ENCODE results near the gene GADD45A.

GADD45A gene

GRCh38 chr1:67689267-67690017 lies 4.4 kb downstream of the GADD45A start:
- no peak overlapping the region for H4K8ac ChIP-seq (ENCODE audit: low read depth, low read length)
- no peak for DNase-seq
- no peak overlapping the region for H3K4ac ChIP-seq (ENCODE audit: low read depth, low read length)
- H2AK5ac ChIP-seq (ENCODE audit: low read length) = no peak overlapping the region
- H2BK120ac ChIP-seq (ENCODE audit: insufficient read depth, low read length, poor library complexity) = no peak overlapping the region
- H3K79me1 ChIP-seq (ENCODE audit: low read length) = peaks cover 21% of the 10 kb centered on the region
- no peak overlapping the region for H3K27ac ChIP-seq (ENCODE audit: low read depth, low read length)
- H3K9ac ChIP-seq (ENCODE audit: low read length) = no peak overlapping the region
- no peak overlapping the region for H3K18ac ChIP-seq (ENCODE audit: low read length)
- H3K4me1 ChIP-seq (ENCODE audit: control insufficient read depth in 1 of 2, insufficient read depth in 2 of 2, low read length in 2 of 2) = peaks cover 0 to 5% of the 10 kb centered on the region in 2 experiments
- no CpG with 5 or more reads among the region's 3 CpGs for WGBS (ENCODE audit: extremely low coverage, insufficient coverage, insufficient read length)
- no peaks in the 10 kb centered on the region for H3K9me3 ChIP-seq (ENCODE audit: insufficient read depth, low read depth, low read length)
- H3K79me2 ChIP-seq (ENCODE audit: control insufficient read depth, insufficient read depth, low read length, poor library complexity) = peaks cover 18% of the 10 kb centered on the region
- H3K4me2 ChIP-seq (ENCODE audit: low read length) = no peak overlapping the region
- no peaks in the 10 kb centered on the region for H3K27me3 ChIP-seq (ENCODE audit: insufficient read depth, low read length)
- no peak overlapping the region for H4K91ac ChIP-seq (ENCODE audit: low read depth, low read length)
- no peak overlapping the region for H4K12ac ChIP-seq (ENCODE audit: low read depth, low read length)
- H3K4me3 ChIP-seq (ENCODE audit: low read depth, low read length) = no peak overlapping the region
- no peak overlapping the region for H3K23ac ChIP-seq (ENCODE audit: low read length)
- no peak overlapping the region for H2BK5ac ChIP-seq (ENCODE audit: low read depth, low read length, poor library complexity)
- peaks cover 2 to 11% of the 10 kb centered on the region in 2 experiments for H3K36me3 ChIP-seq (ENCODE audit: control insufficient read depth in 1 of 2, insufficient read depth in 2 of 2, low read length in 2 of 2)
- no peak overlapping the region for H2BK12ac ChIP-seq (ENCODE audit: low read length)
- no peak overlapping the region for H3K14ac ChIP-seq (ENCODE audit: low read length)
- no peak overlapping the region for H2AFZ ChIP-seq (ENCODE audit: insufficient read depth, low read length, poor library complexity)

GRCh38 chr1:67690018-67690363 lies 5.0 kb downstream of the GADD45A start:
- no peak overlapping the region for H3K4me3 ChIP-seq (ENCODE audit: low read depth, low read length)
- H2AFZ ChIP-seq (ENCODE audit: insufficient read depth, low read length, poor library complexity) = no peak overlapping the region
- H3K36me3 ChIP-seq (ENCODE audit: control insufficient read depth in 1 of 2, insufficient read depth in 2 of 2, low read length in 2 of 2) = peaks cover 2 to 11% of the 10 kb centered on the region in 2 experiments
- H2BK5ac ChIP-seq (ENCODE audit: low read depth, low read length, poor library complexity) = no peak overlapping the region
- H3K27me3 ChIP-seq (ENCODE audit: insufficient read depth, low read length) = no peaks in the 10 kb centered on the region
- no peak overlapping the region for H3K4ac ChIP-seq (ENCODE audit: low read depth, low read length)
- H2BK12ac ChIP-seq (ENCODE audit: low read length) = no peak overlapping the region
- no peak overlapping the region for H4K8ac ChIP-seq (ENCODE audit: low read depth, low read length)
- H3K23ac ChIP-seq (ENCODE audit: low read length) = no peak overlapping the region
- no peak overlapping the region for H3K27ac ChIP-seq (ENCODE audit: low read depth, low read length)
- H3K79me1 ChIP-seq (ENCODE audit: low read length) = peaks cover 21% of the 10 kb centered on the region
- H4K12ac ChIP-seq (ENCODE audit: low read depth, low read length) = no peak overlapping the region
- H3K4me2 ChIP-seq (ENCODE audit: low read length) = no peak overlapping the region
- no peak overlapping the region for H2AK5ac ChIP-seq (ENCODE audit: low read length)
- peaks cover 18% of the 10 kb centered on the region for H3K79me2 ChIP-seq (ENCODE audit: control insufficient read depth, insufficient read depth, low read length, poor library complexity)
- H3K4me1 ChIP-seq (ENCODE audit: control insufficient read depth in 1 of 2, insufficient read depth in 2 of 2, low read length in 2 of 2) = peaks cover 0 to 5% of the 10 kb centered on the region in 2 experiments
- H3K9me3 ChIP-seq (ENCODE audit: insufficient read depth, low read depth, low read length) = no peaks in the 10 kb centered on the region
- no peak overlapping the region for H4K91ac ChIP-seq (ENCODE audit: low read depth, low read length)
- H2BK120ac ChIP-seq (ENCODE audit: insufficient read depth, low read length, poor library complexity) = no peak overlapping the region
- H3K9ac ChIP-seq (ENCODE audit: low read length) = no peak overlapping the region
- no peak overlapping the region for H3K18ac ChIP-seq (ENCODE audit: low read length)
- DNase-seq = no peak
- H3K14ac ChIP-seq (ENCODE audit: low read length) = no peak overlapping the region

GRCh38 chr1:67690411-67690810 lies 5.4 kb downstream of the GADD45A start:
- Histone ChIP-seq H3K14ac (ENCODE audit: low read length) (no peak overlapping the region), H3K4ac (ENCODE audit: low read depth, low read length) (no peak overlapping the region), H3K27ac (ENCODE audit: low read depth, low read length) (no peak overlapping the region), H4K12ac (ENCODE audit: low read depth, low read length) (no peak overlapping the region), H3K18ac (ENCODE audit: low read length) (no peak overlapping the region), H4K91ac (ENCODE audit: low read depth, low read length) (no peak overlapping the region), H2BK12ac (ENCODE audit: low read length) (no peak overlapping the region), H3K4me1 (ENCODE audit: control insufficient read depth in 1 of 2, insufficient read depth in 2 of 2, low read length in 2 of 2) (peaks cover 0 to 5% of the 10 kb centered on the region in 2 experiments), H3K9ac (ENCODE audit: low read length) (no peak overlapping the region), H3K79me2 (ENCODE audit: control insufficient read depth, insufficient read depth, low read length, poor library complexity) (peaks cover 15% of the 10 kb centered on the region), H3K36me3 (ENCODE audit: control insufficient read depth in 1 of 2, insufficient read depth in 2 of 2, low read length in 2 of 2) (peaks cover 2 to 11% of the 10 kb centered on the region in 2 experiments), H3K27me3 (ENCODE audit: insufficient read depth, low read length) (no peaks in the 10 kb centered on the region), H2AFZ (ENCODE audit: insufficient read depth, low read length, poor library complexity) (no peak overlapping the region), H4K8ac (ENCODE audit: low read depth, low read length) (no peak overlapping the region), H3K4me2 (ENCODE audit: low read length) (no peak overlapping the region), H3K4me3 (ENCODE audit: low read depth, low read length) (no peak overlapping the region), H3K79me1 (ENCODE audit: low read length) (peaks cover 18% of the 10 kb centered on the region), H2BK120ac (ENCODE audit: insufficient read depth, low read length, poor library complexity) (no peak overlapping the region), H2AK5ac (ENCODE audit: low read length) (no peak overlapping the region), H3K9me3 (ENCODE audit: insufficient read depth, low read depth, low read length) (no peaks in the 10 kb centered on the region), H2BK5ac (ENCODE audit: low read depth, low read length, poor library complexity) (no peak overlapping the region), H3K23ac (ENCODE audit: low read length) (no peak overlapping the region)
- WGBS (ENCODE audit: extremely low coverage, insufficient coverage, insufficient read length) = no CpG with 5 or more reads among the region's 2 CpGs
- no peak for DNase-seq

GRCh38 chr1:67691712-67692111 lies 6.7 kb downstream of the GADD45A start:
- H2BK5ac ChIP-seq (ENCODE audit: low read depth, low read length, poor library complexity) = no peak overlapping the region
- no peak overlapping the region for H4K8ac ChIP-seq (ENCODE audit: low read depth, low read length)
- no peak overlapping the region for H2AFZ ChIP-seq (ENCODE audit: insufficient read depth, low read length, poor library complexity)
- DNase-seq = no peak
- no peaks in the 10 kb centered on the region for H3K27me3 ChIP-seq (ENCODE audit: insufficient read depth, low read length)
- H2AK5ac ChIP-seq (ENCODE audit: low read length) = no peak overlapping the region
- H2BK12ac ChIP-seq (ENCODE audit: low read length) = no peak overlapping the region
- peaks cover 2 to 9% of the 10 kb centered on the region in 2 experiments for H3K36me3 ChIP-seq (ENCODE audit: control insufficient read depth in 1 of 2, insufficient read depth in 2 of 2, low read length in 2 of 2)
- H3K4me2 ChIP-seq (ENCODE audit: low read length) = no peak overlapping the region
- H3K79me2 ChIP-seq (ENCODE audit: control insufficient read depth, insufficient read depth, low read length, poor library complexity) = peaks cover 3% of the 10 kb centered on the region
- no peaks in the 10 kb centered on the region for H3K9me3 ChIP-seq (ENCODE audit: insufficient read depth, low read depth, low read length)
- H3K4me3 ChIP-seq (ENCODE audit: low read depth, low read length) = no peak overlapping the region
- peaks cover 6% of the 10 kb centered on the region for H3K79me1 ChIP-seq (ENCODE audit: low read length)
- no peak overlapping the region for H2BK120ac ChIP-seq (ENCODE audit: insufficient read depth, low read length, poor library complexity)
- no peak overlapping the region for H3K23ac ChIP-seq (ENCODE audit: low read length)
- no peak overlapping the region for H4K91ac ChIP-seq (ENCODE audit: low read depth, low read length)
- H4K12ac ChIP-seq (ENCODE audit: low read depth, low read length) = no peak overlapping the region
- no peak overlapping the region for H3K14ac ChIP-seq (ENCODE audit: low read length)
- no peak overlapping the region for H3K9ac ChIP-seq (ENCODE audit: low read length)
- no peak overlapping the region for H3K4ac ChIP-seq (ENCODE audit: low read depth, low read length)
- no peak overlapping the region for H3K18ac ChIP-seq (ENCODE audit: low read length)
- peaks cover 0 to 5% of the 10 kb centered on the region in 2 experiments for H3K4me1 ChIP-seq (ENCODE audit: control insufficient read depth in 1 of 2, insufficient read depth in 2 of 2, low read length in 2 of 2)
- H3K27ac ChIP-seq (ENCODE audit: low read depth, low read length) = no peak overlapping the region
